Mesenteric fat pad (tissue), 1 donor: ENCODE measurements around the gene PEMT. TPM values are rescaled to one million over a fixed set of nuclear protein-coding genes. Genes with fewer than 3 reads are reported as not detected.

ENCODE experiments used
- DNase-seq: peaks from one replicate; pipeline ENCODE4 v3.0.0-alpha.2; 2020; ENCODE audit warnings: low spot score
- total RNA-seq: library from RNA; stranded (reverse); fragmentation: NEBNext Ultra II Directional; extraction: Animal tissue kit (Norgen Biotek cat#: 25700); gene quantifications from one replicate; pipeline ENCODE4 v1.2.1, GENCODE V29; 2021
- donor health status: DM: yes; HTN: yes; CAD: no.

Gene PEMT
- total RNA-seq, 1 donor from 2014 or later = 151 TPM

- no peak for DNase-seq
These were observed 76.2 kb downstream of the PEMT start for GRCh38 chr17:17514993-17515933.

GRCh38 chr17:17514361-17514992 lies 77.0 kb downstream of the PEMT start:
- DNase-seq = no peak

GRCh38 chr17:17513626-17514025 lies 77.9 kb downstream of the PEMT start:
- DNase-seq = no peak

- DNase-seq = no peak
These were observed 78.6 kb downstream of the PEMT start for GRCh38 chr17:17512866-17513265.

- DNase-seq = no peak
These were observed 79.3 kb downstream of the PEMT start for GRCh38 chr17:17511881-17512858.

GRCh38 chr17:17511293-17511741 lies 80.2 kb downstream of the PEMT start:
- DNase-seq = no peak

- no peak for DNase-seq
These were observed 80.8 kb downstream of the PEMT start for GRCh38 chr17:17510456-17511292.

- DNase-seq = no peak
These were observed 81.7 kb downstream of the PEMT start for GRCh38 chr17:17509601-17510425.

- no peak for DNase-seq
These were observed 82.6 kb downstream of the PEMT start for GRCh38 chr17:17508646-17509591.

- no peak for DNase-seq
These were observed 83.4 kb downstream of the PEMT start for GRCh38 chr17:17508019-17508535.

GRCh38 chr17:17507465-17508011 lies 84.0 kb downstream of the PEMT start:
- no peak for DNase-seq

- no peak for DNase-seq
These were observed 84.5 kb downstream of the PEMT start for GRCh38 chr17:17506893-17507464.

GRCh38 chr17:17506181-17506741 lies 85.2 kb downstream of the PEMT start:
- no peak for DNase-seq

GRCh38 chr17:17505610-17506171 lies 85.8 kb downstream of the PEMT start:
- no peak for DNase-seq

GRCh38 chr17:17505151-17505550 lies 86.4 kb downstream of the PEMT start:
- DNase-seq = no peak

- DNase-seq = no peak
These were observed 87.0 kb downstream of the PEMT start for GRCh38 chr17:17504341-17505140.
